Aorta (tissue), 5 donors: ENCODE results near the gene GSTCD. TPM values are rescaled to one million over a fixed set of nuclear protein-coding genes. Genes with fewer than 3 reads are reported as not detected.
"Not testable (repeated sequence)": the region's sequence is repeated elsewhere in the genome, so short reads cannot be mapped to it uniquely, and the experiment has no call there.

Experiments
- ATAC-seq: fragments of 200-7000 bp; cut with Tn5 transposase; one replicate; pipeline ENCODE4 v1.9.1; 2022; ENCODE audit warnings: moderate library complexity; ENCODE audit not compliant: low FRiP score
- DNase-seq, 2 donors: peaks; one replicate each; pipeline ENCODE4 v3.0.0-alpha.2; 2020
- H3K27ac ChIP-seq, 2 donors: one replicate each; pipeline ENCODE4 v1.5.1; 2013; ENCODE audit warnings: low read length in 2 of 2, mild to moderate bottlenecking in 2 of 2, moderate library complexity in 2 of 2, control low read depth in 1 of 2, inconsistent platforms in 1 of 2, low read depth in 1 of 2
- H3K27me3 ChIP-seq, 2 donors: one replicate each; pipeline ENCODE4 v1.6.1; 2013; ENCODE audit warnings: control low read depth in 1 of 2, low read length in 1 of 2, mild to moderate bottlenecking in 1 of 2, moderate library complexity in 1 of 2; ENCODE audit not compliant: insufficient read depth in 2 of 2, control insufficient read depth in 1 of 2
- H3K36me3 ChIP-seq, 2 donors: one replicate each; pipeline ENCODE4 v1.6.1; 2013; ENCODE audit warnings: control low read depth in 1 of 2, low read length in 1 of 2, mild to moderate bottlenecking in 1 of 2; ENCODE audit not compliant: insufficient read depth in 2 of 2, control insufficient read depth in 1 of 2
- H3K4me1 ChIP-seq, 2 donors: one replicate each; pipeline ENCODE4 v1.6.1; 2013; ENCODE audit warnings: low read length in 2 of 2, control low read depth in 1 of 2, mild to moderate bottlenecking in 1 of 2, moderate library complexity in 1 of 2; ENCODE audit not compliant: insufficient read depth in 2 of 2, control insufficient read depth in 1 of 2
- H3K4me3 ChIP-seq, 2 donors: one replicate each; pipeline ENCODE4 v1.5.1; 2013; ENCODE audit warnings: low read length in 2 of 2, control low read depth in 1 of 2, mild to moderate bottlenecking in 1 of 2
- H3K9me3 ChIP-seq: one replicate; pipeline ENCODE4 v1.6.1; 2013; ENCODE audit warnings: mild to moderate bottlenecking, low read length; ENCODE audit not compliant: control insufficient read depth
- WGBS, 2 donors: extraction: QIAGEN DNeasy Blood & Tissue Kit; methylation state at CpG; one replicate each; pipeline ENCODE4 v1.1.7; 2013; 5-methylcytosine and 5-hydroxymethylcytosine counted together
- intact Hi-C, 2 donors: fragments of 100-400 bp; cut with DNase I; formaldehyde crosslinking; loops; one replicate each; pipeline versions ENCODE4 v1.14.2 to v1.15.0; 2022
- polyA plus RNA-seq, 2 donors: library from polyadenylated mRNA; stranded (reverse); fragments of 200-250 nt; gene quantifications; one replicate each; pipeline ENCODE4 v1.2.3, GENCODE V29; 2013
- total RNA-seq, 2 donors: library from RNA; stranded (reverse); fragmentation: NEBNext Ultra II Directional; extraction: Animal tissue kit (Norgen Biotek cat#: 25700); gene quantifications; one replicate each; pipeline ENCODE4 v1.2.1, GENCODE V29; 2021
- donor health status: healthy with polysubstance abuse.
- donor health status: Bipolar disorder and iron deficiency.
- donor health status: DM: no; HTN: no; CAD: no.
- donor health status: DM: no; HTN: no; CAD: no.
- donor health status: DM: yes; HTN: yes; CAD: no.

The GSTCD gene
- total and polyA plus RNA-seq, 4 donors, result 1.8 to 8.4 (median 6.2) TPM

DNA sequence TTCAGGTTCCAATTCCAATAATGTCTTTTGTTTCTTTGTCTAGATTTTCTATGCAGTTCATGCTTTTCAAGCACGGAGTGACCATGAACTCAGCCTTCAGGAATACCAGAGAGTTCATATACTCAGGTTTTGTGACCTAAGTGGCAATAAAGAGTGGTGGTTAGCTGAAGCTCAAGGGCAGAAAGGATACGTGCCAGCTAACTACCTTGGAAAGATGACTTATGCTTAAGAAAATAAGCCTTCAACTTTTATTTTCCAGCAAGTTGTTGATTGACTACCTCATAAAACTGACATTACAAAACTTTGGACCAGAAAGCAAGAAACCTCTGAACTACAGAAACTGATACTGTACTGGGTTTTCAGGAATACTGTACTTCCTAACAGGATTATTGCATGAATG is 30.9 kb upstream of the GSTCD start:
- WGBS, 2 donors, result 48 to 51% methylated on average over 2 of the region's 2 CpGs
- H3K27me3 ChIP-seq, result no peaks in the 10 kb centered on the region
- no peaks in the 10 kb centered on the region for H3K4me1 ChIP-seq
- no peak overlapping the region for H3K4me3 ChIP-seq
- H3K27ac ChIP-seq, result no peak overlapping the region
- no peak for ATAC-seq
- H3K9me3 ChIP-seq, result no peaks in the 10 kb centered on the region
- intact Hi-C loops, result no loop called here
- peaks cover 0 to 2% of the 10 kb centered on the region in 2 donors for H3K36me3 ChIP-seq
- no peak for DNase-seq

DNA sequence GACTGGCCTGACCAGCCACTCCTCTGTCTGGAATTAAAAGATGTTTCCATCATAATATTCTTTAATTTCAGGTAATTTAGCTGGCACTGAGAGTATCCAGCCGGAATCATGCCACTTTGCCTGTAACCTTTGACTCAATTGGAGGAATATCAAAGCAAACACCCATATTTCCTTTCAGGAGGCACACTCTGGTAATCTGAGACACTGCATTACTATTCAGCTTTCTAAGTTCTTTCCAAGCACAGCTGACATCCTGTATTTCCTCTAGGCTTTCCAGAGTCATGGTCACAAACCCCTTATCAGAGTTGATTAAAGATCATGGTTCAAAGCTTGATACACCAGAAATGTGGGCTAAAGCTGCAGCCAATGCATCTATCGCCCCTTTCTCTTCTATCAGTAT is 29.4 kb upstream of the GSTCD start:
- Histone ChIP-seq H3K36me3 (peaks cover 0 to 5% of the 10 kb centered on the region in 2 donors), H3K4me3 (no peak overlapping the region), H3K27ac (no peak overlapping the region), H3K9me3 (no peaks in the 10 kb centered on the region), H3K4me1 (no peaks in the 10 kb centered on the region), H3K27me3 (no peaks in the 10 kb centered on the region)
- DNase-seq, result no peak
- intact Hi-C loops, result no loop called here
- 37 to 44% methylated on average over 2 of the region's 2 CpGs for WGBS, 2 donors
- no peak for ATAC-seq

DNA sequence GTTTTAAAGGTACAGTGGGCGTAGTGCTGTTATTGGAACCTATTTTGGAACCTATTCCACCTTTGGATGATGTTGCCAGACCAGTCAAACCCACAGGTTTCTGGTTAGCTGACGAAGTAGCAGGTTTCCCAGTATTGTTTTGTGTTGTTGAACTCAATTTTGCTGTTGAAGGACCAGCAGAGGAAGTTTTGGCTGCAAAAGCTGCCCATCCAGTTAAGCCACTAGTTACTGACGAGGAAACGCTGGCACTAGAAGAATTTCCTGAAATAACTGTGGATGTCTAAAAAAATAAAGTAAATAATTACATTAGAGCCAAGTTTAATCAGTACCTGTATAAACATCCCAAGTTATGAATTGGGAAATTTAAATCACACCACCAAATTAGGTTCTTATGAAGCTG is 25.5 kb upstream of the GSTCD start:
- peaks cover 0 to 7% of the 10 kb centered on the region in 2 donors for H3K36me3 ChIP-seq
- H3K9me3 ChIP-seq, result no peaks in the 10 kb centered on the region
- intact Hi-C loops, result no loop called here
- ATAC-seq, result no peak
- no peaks in the 10 kb centered on the region for H3K4me1 ChIP-seq
- DNase-seq, result no peak
- no peaks in the 10 kb centered on the region for H3K27me3 ChIP-seq
- H3K27ac ChIP-seq, result no peak overlapping the region
- H3K4me3 ChIP-seq, result no peak overlapping the region
- 59 to 66% methylated on average over 4 of the region's 4 CpGs for WGBS, 2 donors

DNA sequence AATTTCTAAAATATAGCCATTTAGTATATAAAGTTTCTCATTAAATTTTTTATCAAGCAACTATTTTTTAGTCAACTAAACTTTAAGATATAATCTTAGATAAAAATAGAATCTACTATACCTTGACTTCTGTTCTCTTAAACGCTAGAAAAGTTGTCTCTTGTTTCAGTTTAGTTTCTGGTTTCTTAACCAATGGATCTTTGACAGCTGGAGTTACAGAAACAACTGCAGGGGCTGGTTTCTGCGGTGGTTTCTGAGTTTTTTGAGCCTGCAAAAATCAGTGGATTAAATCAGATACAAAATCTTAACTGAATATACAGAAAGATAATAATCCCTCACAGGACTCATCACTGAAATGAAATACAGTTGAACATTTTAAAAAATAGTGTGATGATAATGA is 22.0 kb upstream of the GSTCD start:
- Histone ChIP-seq H3K9me3 (no peaks in the 10 kb centered on the region), H3K27me3 (no peaks in the 10 kb centered on the region), H3K4me3 (no peak overlapping the region), H3K4me1 (no peaks in the 10 kb centered on the region), H3K36me3 (peaks cover 0 to 7% of the 10 kb centered on the region in 2 donors), H3K27ac (no peak overlapping the region)
- ATAC-seq (no peak), DNase-seq (no peak)
- 90% methylated on average over 2 of the region's 2 CpGs for WGBS, 2 donors
- intact Hi-C loops, result no loop called here

DNA sequence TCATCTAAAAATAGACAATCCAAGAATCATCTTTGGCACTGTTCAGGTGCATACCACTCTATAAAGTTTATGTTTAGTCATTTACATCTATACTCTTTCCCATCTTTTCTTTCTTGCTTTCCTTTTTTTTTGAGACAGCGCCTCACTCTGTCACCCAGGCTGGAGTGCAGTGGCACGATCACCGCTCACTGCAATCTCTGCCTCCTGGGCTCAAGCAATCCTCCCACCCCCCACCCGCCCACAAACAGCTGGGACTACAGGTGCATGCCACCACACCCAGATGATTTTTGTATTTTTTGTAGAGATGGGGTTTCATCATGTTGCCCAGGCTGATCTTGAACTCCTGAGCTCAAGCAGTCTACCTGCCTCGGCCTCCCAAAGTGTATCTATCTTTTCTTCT is 13.8 kb upstream of the GSTCD start:
- ATAC-seq, H3K4me3 ChIP-seq, H3K27ac ChIP-seq, DNase-seq, H3K4me1 ChIP-seq, H3K36me3 ChIP-seq, H3K27me3 ChIP-seq, intact Hi-C loops, H3K9me3 ChIP-seq: not testable (repeated sequence)
- 96 to 97% methylated on average over 5 of the region's 5 CpGs for WGBS, 2 donors

DNA sequence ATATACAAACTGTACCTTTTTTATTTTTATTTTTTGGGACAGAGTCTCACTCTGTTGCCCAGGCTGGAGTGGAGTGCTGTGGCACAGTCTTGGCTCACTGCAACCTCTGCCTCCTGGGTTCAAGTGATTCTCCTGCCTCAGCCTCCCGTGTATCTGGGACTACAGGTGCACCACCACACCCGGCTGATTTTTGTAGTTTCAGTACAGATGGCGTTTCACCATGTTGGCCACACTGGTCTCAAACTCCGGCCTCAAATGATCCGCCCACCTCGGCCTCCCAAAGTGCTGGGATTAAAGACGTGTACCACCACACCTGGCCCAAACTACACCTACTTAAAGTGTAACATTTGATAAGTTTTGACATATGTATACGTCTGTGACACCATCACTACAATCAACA is 12.8 kb upstream of the GSTCD start:
- DNase-seq, ATAC-seq, H3K27ac ChIP-seq, H3K4me3 ChIP-seq, H3K4me1 ChIP-seq, H3K27me3 ChIP-seq, H3K36me3 ChIP-seq, intact Hi-C loops, H3K9me3 ChIP-seq: not testable (repeated sequence)
- WGBS, 2 donors, result 90 to 96% methylated on average over 8 of the region's 8 CpGs

DNA sequence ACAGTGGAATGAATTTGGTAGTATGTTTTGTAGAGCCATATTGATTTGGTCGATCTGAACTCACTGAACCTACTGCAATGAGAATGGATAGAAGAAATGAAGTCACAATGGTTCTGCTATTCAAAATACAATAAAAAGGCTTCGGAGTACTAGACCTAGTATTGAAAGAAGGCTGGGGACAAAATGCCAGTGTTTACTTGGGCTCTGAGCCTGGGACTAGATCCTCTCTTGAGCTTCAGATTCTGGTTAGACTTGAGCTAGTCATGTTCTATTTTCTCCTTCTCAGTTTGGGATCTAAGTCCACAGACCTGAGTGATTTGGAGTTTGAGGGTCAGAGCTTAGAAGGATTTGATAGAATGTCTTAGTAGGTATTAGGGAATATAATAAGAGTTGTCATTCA is 10.0 kb upstream of the GSTCD start:
- H3K4me1 ChIP-seq, result no peaks in the 10 kb centered on the region
- DNase-seq (no peak), ATAC-seq (no peak)
- no peaks in the 10 kb centered on the region for H3K27me3 ChIP-seq
- H3K36me3 ChIP-seq, result no peaks in the 10 kb centered on the region
- no peak overlapping the region for H3K4me3 ChIP-seq
- intact Hi-C loops, result no loop called here
- no peak overlapping the region for H3K27ac ChIP-seq
- H3K9me3 ChIP-seq, result no peaks in the 10 kb centered on the region
- WGBS, 2 donors, result 82 to 85% methylated on average over 2 of the region's 2 CpGs

DNA sequence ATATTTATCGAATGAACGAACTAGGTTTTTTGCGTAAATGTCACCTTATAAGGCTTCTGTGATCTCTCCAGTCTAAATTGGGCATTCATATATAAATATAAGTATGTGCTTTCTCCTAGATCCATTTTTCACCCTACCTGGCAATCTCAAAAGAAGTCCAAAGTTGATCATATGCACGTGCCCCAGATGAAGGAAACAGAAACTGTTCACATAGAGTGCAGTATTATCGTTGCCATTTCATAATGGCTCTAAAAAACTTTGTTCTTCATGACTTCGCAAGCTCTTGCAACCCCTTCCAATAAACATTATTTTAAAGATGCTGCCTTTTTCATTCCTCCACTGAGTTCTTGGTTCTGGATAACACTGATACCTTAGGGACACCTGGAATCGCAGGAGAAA is 803 bp upstream of the GSTCD start:
- DNase-seq, result no peak

DNA sequence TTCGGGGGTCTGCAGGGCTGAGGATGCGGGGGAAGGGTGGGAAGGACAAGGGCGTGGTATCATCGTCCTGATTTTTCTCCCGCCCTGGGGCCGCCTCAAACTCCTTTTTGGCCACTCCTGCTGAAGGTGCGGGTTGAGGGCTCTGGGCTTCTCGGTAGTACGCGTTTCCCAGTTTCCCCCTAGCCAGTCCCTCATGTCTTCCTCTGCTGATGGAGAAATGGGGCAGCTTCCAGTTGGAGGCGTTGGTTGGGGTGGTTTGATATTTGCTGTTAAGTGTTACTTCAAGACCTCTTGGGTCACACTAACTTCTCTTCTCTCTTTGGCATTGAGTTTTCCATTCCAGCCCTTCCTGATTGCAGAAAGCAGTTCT is 482 bp downstream of the GSTCD start:
- Histone ChIP-seq H3K36me3 (no peaks in the 10 kb centered on the region), H3K4me3 (peak overlapping the region; percentile 67 to 70), H3K9me3 (no peaks in the 10 kb centered on the region), H3K27me3 (no peaks in the 10 kb centered on the region), H3K27ac (peak overlapping the region in 1 of 2 donors; percentile 42), H3K4me1 (peaks cover under 1 to 3% of the 10 kb centered on the region in 2 donors)
- 0% methylated on average over 11 of the region's 11 CpGs for WGBS, 2 donors
- ATAC-seq, result peak; percentile 39
- intact Hi-C loops, result loop anchor here in 1 of 2 donors (2.0 kb wide), 1 partner anchor 188 kb away; no protein-coding TSS in a partner anchor
- no peak for DNase-seq

More for the DNA sequence above, 803 bp upstream of the GSTCD start:
- Histone ChIP-seq H3K9me3 (no peaks in the 10 kb centered on the region), H3K27me3 (no peaks in the 10 kb centered on the region), H3K4me1 (peaks cover 0 to 3% of the 10 kb centered on the region in 2 donors), H3K27ac (no peak overlapping the region), H3K4me3 (peak overlapping the region; percentile 72 to 82), H3K36me3 (no peaks in the 10 kb centered on the region)
- WGBS, 2 donors, result 23 to 25% methylated on average over 7 of the region's 7 CpGs
- no peak for ATAC-seq
- intact Hi-C loops, result loop anchor here in 1 of 2 donors (2.0 kb wide), 1 partner anchor 189 kb away; no protein-coding TSS in a partner anchor
